A549 (cell line): ENCODE measurements around the gene CYLD. TPM values are rescaled to one million over a fixed set of nuclear protein-coding genes. Genes with fewer than 3 reads are reported as not detected.

ENCODE experiments used
- ATAC-seq, 2 experiments: fragments of 200-7000 bp in 1 of 2; fragments of >200 bp in 1 of 2; cut with Nextera tagmentation in 1 of 2; cut with Tn5 transposase in 1 of 2; 3 replicates each; pipeline versions ENCODE4 v1.8.0 to v1.9.1; 2018 to 2020; ENCODE audit warnings: mild to moderate bottlenecking in 1 of 2, moderate library complexity in 1 of 2
- CTCF ChIA-PET: fragments of 300-600 bp; sonication (Branson Sonifier 250); formaldehyde crosslinking; extraction: SDS; loops from one replicate; lab custom pipeline; 2021; ENCODE audit warnings: antibody characterized with exemption, inconsistent platforms; lab: Yijun Ruan, JAX
- POLR2A ChIA-PET: fragments of 350-600 bp; formaldehyde crosslinking; extraction: SDS; loops from one replicate; lab custom pipeline; 2021; ENCODE audit warnings: antibody characterized with exemption, inconsistent platforms; lab: Yijun Ruan, JAX
- DNase-seq, 2 experiments: peaks; one replicate each; pipeline versions ENCODE4 v3.0.0 to v3.0.0-alpha.2; 2011 to 2016; ENCODE audit warnings: low read depth in 1 of 2, low spot score in 1 of 2
- FAIRE-seq: peaks from 2 replicates; lab custom pipeline; 2011; peaks lifted over from hg19 to GRCh38; lab: Jason Lieb, UNC
- H3K27ac ChIP-seq, 2 experiments: fragments of >200 bp; sonication (Bioruptor Twin); formaldehyde crosslinking; 3 replicates each; pipeline ENCODE4 v1.5.1; 2016 to 2017
- H3K4me1 ChIP-seq: fragments of >200 bp; sonication (Bioruptor Twin); formaldehyde crosslinking; 3 replicates; pipeline ENCODE4 v1.6.1; 2016
- H3K4me2 ChIP-seq: fragments of >200 bp; sonication (Bioruptor Twin); formaldehyde crosslinking; 3 replicates; pipeline ENCODE4 v1.6.1; 2016
- H3K4me3 ChIP-seq: fragments of >200 bp; sonication (Bioruptor Twin); formaldehyde crosslinking; 3 replicates; pipeline ENCODE4 v1.5.1; 2016
- H3K9me3 ChIP-seq: fragments of >200 bp; sonication (Bioruptor Twin); formaldehyde crosslinking; 3 replicates; pipeline ENCODE4 v1.6.1; 2016
- ATOH8 ChIP-seq: fragments of 250-450 bp; sonication (Bioruptor Pico); IDR thresholded peaks from 2 replicates; pipeline ENCODE4 v1.5.0; 2020; ENCODE audit warnings: low read depth, mild to moderate bottlenecking, moderate library complexity
- BHLHE40 ChIP-seq: IDR thresholded peaks from 2 replicates; pipeline ENCODE4 v1.6.1; 2012; ENCODE audit warnings: low read depth, low read length, inconsistent platforms
- CBX2 ChIP-seq: fragments of 200-600 bp; sonication (generic); IDR thresholded peaks from 2 replicates; pipeline ENCODE4 v1.6.1; 2016; ENCODE audit warnings: low read depth, mild to moderate bottlenecking, borderline replicate concordance
- E2F6 ChIP-seq: IDR thresholded peaks from 2 replicates; pipeline ENCODE4 v1.6.1; 2012; ENCODE audit warnings: low read depth, borderline replicate concordance
- ELK1 ChIP-seq: fragments of 150-350 bp; IDR thresholded peaks from 2 replicates; pipeline ENCODE4 v1.6.1; 2014; ENCODE audit warnings: low read depth, mild to moderate bottlenecking, low read length
- FOSB ChIP-seq: fragments of 250-450 bp; sonication (Bioruptor Pico); IDR thresholded peaks from 2 replicates; pipeline ENCODE4 v1.5.0; 2020; ENCODE audit warnings: mild to moderate bottlenecking, moderate library complexity
- GATA3 ChIP-seq: IDR thresholded peaks from 2 replicates; pipeline ENCODE4 v1.6.1; 2012; ENCODE audit warnings: borderline replicate concordance
- HDAC2 ChIP-seq: fragments of 200-600 bp; sonication (generic); IDR thresholded peaks from 2 replicates; pipeline ENCODE4 v1.6.1; 2016
- HES2 ChIP-seq: fragments of >200 bp; sonication (Bioruptor Twin); formaldehyde crosslinking; IDR thresholded peaks from 2 replicates; pipeline ENCODE4 v1.6.1; 2016
- HEYL ChIP-seq: fragments of 250-450 bp; sonication (Bioruptor Pico); IDR thresholded peaks from 2 replicates; pipeline ENCODE4 v1.8.0; 2021; ENCODE audit warnings: mild to moderate bottlenecking, moderate library complexity
- HOXA7 ChIP-seq: fragments of 250-450 bp; sonication (Bioruptor Pico); IDR thresholded peaks from 2 replicates; pipeline ENCODE4 v1.5.0; 2020; ENCODE audit warnings: mild to moderate bottlenecking, moderate library complexity
- HOXB5 ChIP-seq: fragments of 250-450 bp; sonication (Bioruptor Pico); IDR thresholded peaks from 2 replicates; pipeline ENCODE4 v1.5.0; 2020; ENCODE audit warnings: mild to moderate bottlenecking, moderate library complexity
- KDM1A ChIP-seq: fragments of 200-600 bp; sonication (generic); IDR thresholded peaks from 2 replicates; pipeline ENCODE4 v1.6.1; 2016; ENCODE audit warnings: low read depth, mild to moderate bottlenecking
- NPAS2 ChIP-seq: fragments of 250-450 bp; sonication (Bioruptor Pico); IDR thresholded peaks from 2 replicates; pipeline ENCODE4 v1.8.0; 2022; ENCODE audit warnings: mild to moderate bottlenecking, moderate library complexity, borderline replicate concordance
- NR3C1 ChIP-seq: fragments of >200 bp; sonication (Bioruptor Twin); formaldehyde crosslinking; IDR thresholded peaks from 3 replicates; pipeline ENCODE4 v1.6.1; 2017
- PBX3 ChIP-seq: IDR thresholded peaks from 2 replicates; pipeline ENCODE4 v1.6.1; 2012
- RAD21 ChIP-seq, 2 experiments: fragments of >200 bp in 1 of 2; sonication (Bioruptor Twin) in 1 of 2; formaldehyde crosslinking in 1 of 2; IDR thresholded peaks in 1 of 2; conservative IDR thresholded peaks in 1 of 2; 2 replicates in 1 of 2; 3 replicates in 1 of 2; pipeline ENCODE4 v1.6.1; 2012 to 2018; ENCODE audit warnings: inconsistent platforms in 1 of 2
- RARB ChIP-seq: fragments of 250-450 bp; sonication (Bioruptor Pico); IDR thresholded peaks from 2 replicates; pipeline ENCODE4 v1.8.0; 2021; ENCODE audit warnings: mild to moderate bottlenecking, moderate library complexity
- RCOR1 ChIP-seq: fragments of 150-350 bp; IDR thresholded peaks from 2 replicates; pipeline ENCODE4 v1.6.1; 2014; ENCODE audit warnings: antibody characterized with exemption, low read length, low read depth
- SMC3 ChIP-seq: fragments of >200 bp; sonication (Bioruptor Twin); formaldehyde crosslinking; IDR thresholded peaks from 3 replicates; pipeline ENCODE4 v1.6.1; 2018; ENCODE audit warnings: inconsistent platforms
- TP53 ChIP-seq: fragments of 250-450 bp; sonication (Bioruptor Pico); IDR thresholded peaks from 2 replicates; pipeline ENCODE4 v1.5.0; 2021; ENCODE audit warnings: mild to moderate bottlenecking, moderate library complexity
- WGBS: methylation state at CpG from one replicate; pipeline ENCODE4 v1.1.6; 2017; ENCODE audit errors: missing lambda C conversion rate; 5-methylcytosine and 5-hydroxymethylcytosine counted together
- polyA plus RNA-seq, 4 experiments: library from polyadenylated mRNA; depleted of rRNA in 3 of 4; stranded (reverse); fragments of >200 nt; fragmentation: RNase III in 1 of 4; extraction: RNeasy Plus Mini Kit Qiagen cat#74134 plus additional on column Dnase treatment in 1 of 4; gene quantifications; 2 replicates in 3 of 4; 3 replicates in 1 of 4; pipeline ENCODE4 v1.2.3, GENCODE V29; 2011 to 2017
- TF ChIP-seq, protein P1 (sequence below): fragments of 450-650 bp; IDR thresholded peaks from 2 replicates; pipeline ENCODE4 v1.6.1; 2014; ENCODE audit warnings: antibody characterized with exemption
- TF ChIP-seq, protein P2 (sequence below): fragments of 200-600 bp; sonication (generic); IDR thresholded peaks from 2 replicates; pipeline ENCODE4 v1.6.1; 2016; ENCODE audit warnings: antibody characterized with exemption, mild to moderate bottlenecking, moderate library complexity

Gene CYLD
- polyA plus RNA-seq, 2 of the 4 experiments (the other 2 are of a cell fraction) = 6.5 to 12.7 TPM

DNA sequence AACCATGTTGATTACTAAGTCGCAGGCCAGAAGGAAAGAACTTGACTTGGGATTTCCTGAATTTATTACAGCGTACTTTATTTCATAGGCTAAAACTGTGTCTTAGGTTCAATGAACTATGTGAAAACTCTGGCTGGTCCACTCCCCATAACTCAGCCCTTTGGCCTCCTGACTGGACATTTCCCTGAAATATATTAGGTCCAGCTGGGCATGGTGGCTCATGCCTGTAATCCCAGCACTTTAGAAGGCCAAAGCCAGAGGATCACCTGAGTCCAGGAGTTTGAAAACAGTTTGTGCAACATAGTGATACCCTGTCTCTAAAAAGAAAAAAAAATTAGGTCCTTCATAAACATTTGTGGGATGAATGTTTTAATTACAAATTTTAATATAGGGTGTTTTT lies 97.0 kb downstream of the CYLD start:
- no peak for ATAC-seq

GRCh38 chr16:50839356-50839755 lies 97.5 kb downstream of the CYLD start:
- FAIRE-seq (no peak), ATAC-seq (no peak), DNase-seq (no peak)
- no peak overlapping the region for H3K27ac ChIP-seq
- ChIA-PET POLR2A (no interaction called here), CTCF (interaction anchor here (1.1 kb wide), 1 partner anchor 34 kb away, joined by 3 read pairs; no protein-coding TSS in a partner anchor)
- TF ChIP-seq HOXB5 (CRISPR knock-in tag) = no peak
- TF ChIP-seq HDAC2 = no peak
- TF ChIP-seq, protein P1, sequence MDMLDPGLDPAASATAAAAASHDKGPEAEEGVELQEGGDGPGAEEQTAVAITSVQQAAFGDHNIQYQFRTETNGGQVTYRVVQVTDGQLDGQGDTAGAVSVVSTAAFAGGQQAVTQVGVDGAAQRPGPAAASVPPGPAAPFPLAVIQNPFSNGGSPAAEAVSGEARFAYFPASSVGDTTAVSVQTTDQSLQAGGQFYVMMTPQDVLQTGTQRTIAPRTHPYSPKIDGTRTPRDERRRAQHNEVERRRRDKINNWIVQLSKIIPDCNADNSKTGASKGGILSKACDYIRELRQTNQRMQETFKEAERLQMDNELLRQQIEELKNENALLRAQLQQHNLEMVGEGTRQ = no peak
- TF ChIP-seq E2F6 = no peak
- TF ChIP-seq BHLHE40 = no peak
- TF ChIP-seq GATA3 = no peak
- TF ChIP-seq RAD21 (conservative IDR thresholded peaks at IDR 0.05 in 1 of 2, IDR thresholded peaks at IDR 0.05 in 1 of 2) = no peak
- TF ChIP-seq HEYL = no peak
- no peak for TF ChIP-seq FOSB (CRISPR knock-in tag)
- no peak for TF ChIP-seq SMC3
- TF ChIP-seq NPAS2 (CRISPR knock-in tag) = no peak
- no peak for TF ChIP-seq RARB (CRISPR knock-in tag)
- TF ChIP-seq KDM1A = no peak
- no peak for TF ChIP-seq TP53
- TF ChIP-seq HES2 = no peak
- TF ChIP-seq HOXA7 (CRISPR knock-in tag) = no peak
- TF ChIP-seq PBX3 = no peak
- no peak for TF ChIP-seq ELK1
- no peak for TF ChIP-seq NR3C1
- TF ChIP-seq RCOR1 = no peak
- no peaks in the 10 kb centered on the region for H3K4me1 ChIP-seq
- no peak overlapping the region for H3K4me2 ChIP-seq
- 49% methylated on average over 5 of the region's 5 CpGs for WGBS
- H3K4me3 ChIP-seq = no peak overlapping the region
- H3K9me3 ChIP-seq = no peaks in the 10 kb centered on the region

More for the DNA sequence above, 97.0 kb downstream of the CYLD start:
- no peak overlapping the region for H3K4me3 ChIP-seq
- no peak overlapping the region for H3K27ac ChIP-seq
- H3K4me2 ChIP-seq = no peak overlapping the region
- TF ChIP-seq KDM1A (no peak), CBX2 (no peak), ATOH8 (CRISPR knock-in tag) (no peak)
- TF ChIP-seq, protein P2, sequence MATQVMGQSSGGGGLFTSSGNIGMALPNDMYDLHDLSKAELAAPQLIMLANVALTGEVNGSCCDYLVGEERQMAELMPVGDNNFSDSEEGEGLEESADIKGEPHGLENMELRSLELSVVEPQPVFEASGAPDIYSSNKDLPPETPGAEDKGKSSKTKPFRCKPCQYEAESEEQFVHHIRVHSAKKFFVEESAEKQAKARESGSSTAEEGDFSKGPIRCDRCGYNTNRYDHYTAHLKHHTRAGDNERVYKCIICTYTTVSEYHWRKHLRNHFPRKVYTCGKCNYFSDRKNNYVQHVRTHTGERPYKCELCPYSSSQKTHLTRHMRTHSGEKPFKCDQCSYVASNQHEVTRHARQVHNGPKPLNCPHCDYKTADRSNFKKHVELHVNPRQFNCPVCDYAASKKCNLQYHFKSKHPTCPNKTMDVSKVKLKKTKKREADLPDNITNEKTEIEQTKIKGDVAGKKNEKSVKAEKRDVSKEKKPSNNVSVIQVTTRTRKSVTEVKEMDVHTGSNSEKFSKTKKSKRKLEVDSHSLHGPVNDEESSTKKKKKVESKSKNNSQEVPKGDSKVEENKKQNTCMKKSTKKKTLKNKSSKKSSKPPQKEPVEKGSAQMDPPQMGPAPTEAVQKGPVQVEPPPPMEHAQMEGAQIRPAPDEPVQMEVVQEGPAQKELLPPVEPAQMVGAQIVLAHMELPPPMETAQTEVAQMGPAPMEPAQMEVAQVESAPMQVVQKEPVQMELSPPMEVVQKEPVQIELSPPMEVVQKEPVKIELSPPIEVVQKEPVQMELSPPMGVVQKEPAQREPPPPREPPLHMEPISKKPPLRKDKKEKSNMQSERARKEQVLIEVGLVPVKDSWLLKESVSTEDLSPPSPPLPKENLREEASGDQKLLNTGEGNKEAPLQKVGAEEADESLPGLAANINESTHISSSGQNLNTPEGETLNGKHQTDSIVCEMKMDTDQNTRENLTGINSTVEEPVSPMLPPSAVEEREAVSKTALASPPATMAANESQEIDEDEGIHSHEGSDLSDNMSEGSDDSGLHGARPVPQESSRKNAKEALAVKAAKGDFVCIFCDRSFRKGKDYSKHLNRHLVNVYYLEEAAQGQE = no peak
- TF ChIP-seq, all 56 proteins: peak for 0
- no peaks in the 10 kb centered on the region for H3K4me1 ChIP-seq
- CTCF ChIA-PET = no interaction called here
- POLR2A ChIA-PET = no interaction called here
- no peak for FAIRE-seq
- no peak for DNase-seq
- no peaks in the 10 kb centered on the region for H3K9me3 ChIP-seq
- 69% methylated on average over 2 of the region's 2 CpGs for WGBS
